Measurements from ENCODE around the gene FCHO1. TPM values are rescaled to one million over a fixed set of nuclear protein-coding genes. Genes with fewer than 3 reads are reported as not detected.

The FCHO1 gene
- total and polyA plus RNA-seq, 2 donors (not counting 3 experiments of a cell fraction or from before 2014, with no cell fraction given): 0.66 to 1.6 TPM

DNA sequence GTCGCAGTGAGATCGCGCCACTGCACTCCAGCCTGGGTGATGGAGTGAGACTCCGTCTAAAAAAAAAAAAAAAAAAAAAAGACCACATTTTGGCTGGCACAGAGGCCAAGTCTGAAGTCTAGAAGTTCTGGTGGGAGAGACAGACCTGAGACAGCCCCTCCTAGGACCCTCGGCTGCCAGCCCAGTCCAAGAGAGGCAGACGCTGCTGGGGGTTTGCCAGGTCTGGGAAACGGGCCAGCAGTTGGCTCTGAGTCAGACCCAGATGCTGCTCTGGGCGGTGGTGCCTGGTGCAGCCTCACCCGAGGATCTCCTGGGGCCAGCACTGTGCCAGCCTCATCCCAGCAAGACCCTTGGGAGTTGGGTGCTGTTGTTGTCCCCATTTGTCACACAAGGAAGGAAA is 5.8 kb downstream of the FCHO1 start:
- BruUV-seq (replicated peaks): no TSS peak
- Histone ChIP-seq H3K4me3 (replicated peaks in 1 of 3; ENCODE audit: insufficient read depth in 1 of 3, low read depth in 1 of 3, low read length in 3 of 3) (no peak overlapping the region), H4K20me1 (replicated peaks; ENCODE audit: control insufficient read depth, extremely low read depth, insufficient read depth, low read length) (no peaks in the 10 kb centered on the region), H3K9me3 (replicated peaks; ENCODE audit: control insufficient read depth, insufficient read depth, low read length) (no peaks in the 10 kb centered on the region), H3K4me1 (ENCODE audit: control insufficient read depth, extremely low read depth, insufficient read depth, low read length) (peaks cover 3% of the 10 kb centered on the region), H3K27ac (ENCODE audit: insufficient read depth, low read depth, low read length) (no peak overlapping the region), H3K9ac (replicated peaks; ENCODE audit: extremely low read depth, insufficient read depth, low read length) (no peak overlapping the region), H2AFZ (ENCODE audit: low read depth, low read length) (no peak overlapping the region), H3K79me2 (ENCODE audit: control insufficient read depth, insufficient read depth, low read length) (no peaks in the 10 kb centered on the region), H3K4me2 (ENCODE audit: insufficient read depth, low read length) (no peak overlapping the region), H3K27me3 (ENCODE audit: control insufficient read depth in 2 of 2, insufficient read depth in 2 of 2, low read length in 2 of 2) (no peaks in the 10 kb centered on the region), H3K9me1 (replicated peaks; ENCODE audit: control insufficient read depth, extremely low read depth, insufficient read depth, low read length) (no peaks in the 10 kb centered on the region), H3K36me3 (ENCODE audit: control insufficient read depth in 2 of 2, extremely low read depth in 1 of 2, insufficient read depth in 2 of 2, low read length in 2 of 2) (no peaks in the 10 kb centered on the region)
- dilution Hi-C loops (cut with MboI; ENCODE audit: extremely low pct_ligation_motif_present, low sequenced_read_pairs) (no loop called here), intact Hi-C loops (cut with micrococcal nuclease) (no loop called here)
- peak; percentile 68 for DNase-seq (ENCODE audit: low read depth, low spot score)
- CTCF ChIA-PET: interaction anchor here (0.7 to 1.6 kb wide), 3 partner anchors 10 to 41 kb away, joined by 3 to 7 read pairs (median 4); no protein-coding TSS in a partner anchor
- POLR2A ChIA-PET: no interaction called here
- FAIRE-seq: peak; percentile 65
- TF ChIP-seq JUN (IDR thresholded peaks at IDR 0.05; ENCODE audit: borderline replicate concordance, insufficient read depth, insufficient read length, low read depth) (no peak), GATA2 (IDR thresholded peaks at IDR 0.05; ENCODE audit: insufficient read depth, insufficient read length, low read depth, low read length) (no peak), POLR2AphosphoS5 (IDR thresholded peaks at IDR 0.05; ENCODE audit: insufficient read depth, low read depth, low read length) (no peak)
- TF ChIP-seq, protein P1, sequence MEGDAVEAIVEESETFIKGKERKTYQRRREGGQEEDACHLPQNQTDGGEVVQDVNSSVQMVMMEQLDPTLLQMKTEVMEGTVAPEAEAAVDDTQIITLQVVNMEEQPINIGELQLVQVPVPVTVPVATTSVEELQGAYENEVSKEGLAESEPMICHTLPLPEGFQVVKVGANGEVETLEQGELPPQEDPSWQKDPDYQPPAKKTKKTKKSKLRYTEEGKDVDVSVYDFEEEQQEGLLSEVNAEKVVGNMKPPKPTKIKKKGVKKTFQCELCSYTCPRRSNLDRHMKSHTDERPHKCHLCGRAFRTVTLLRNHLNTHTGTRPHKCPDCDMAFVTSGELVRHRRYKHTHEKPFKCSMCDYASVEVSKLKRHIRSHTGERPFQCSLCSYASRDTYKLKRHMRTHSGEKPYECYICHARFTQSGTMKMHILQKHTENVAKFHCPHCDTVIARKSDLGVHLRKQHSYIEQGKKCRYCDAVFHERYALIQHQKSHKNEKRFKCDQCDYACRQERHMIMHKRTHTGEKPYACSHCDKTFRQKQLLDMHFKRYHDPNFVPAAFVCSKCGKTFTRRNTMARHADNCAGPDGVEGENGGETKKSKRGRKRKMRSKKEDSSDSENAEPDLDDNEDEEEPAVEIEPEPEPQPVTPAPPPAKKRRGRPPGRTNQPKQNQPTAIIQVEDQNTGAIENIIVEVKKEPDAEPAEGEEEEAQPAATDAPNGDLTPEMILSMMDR (IDR thresholded peaks at IDR 0.05; ENCODE audit: extremely low read depth in 1 of 2, insufficient read depth in 1 of 2, low read depth in 1 of 2, low read length in 2 of 2): no peak
- TF ChIP-seq, protein P2, sequence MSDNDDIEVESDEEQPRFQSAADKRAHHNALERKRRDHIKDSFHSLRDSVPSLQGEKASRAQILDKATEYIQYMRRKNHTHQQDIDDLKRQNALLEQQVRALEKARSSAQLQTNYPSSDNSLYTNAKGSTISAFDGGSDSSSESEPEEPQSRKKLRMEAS (IDR thresholded peaks at IDR 0.05; ENCODE audit: insufficient read depth, insufficient read length): no peak

GRCh38 chr19:17758515-17758914 is 7.2 kb downstream of the FCHO1 start:
- DNase-seq (ENCODE audit: low read depth, low spot score) (no peak), FAIRE-seq (no peak)
- Histone ChIP-seq H3K9me1 (replicated peaks; ENCODE audit: control insufficient read depth, extremely low read depth, insufficient read depth, low read length) (no peaks in the 10 kb centered on the region), H3K9me3 (replicated peaks; ENCODE audit: control insufficient read depth, insufficient read depth, low read length) (no peaks in the 10 kb centered on the region), H3K79me2 (ENCODE audit: control insufficient read depth, insufficient read depth, low read length) (no peaks in the 10 kb centered on the region), H4K20me1 (replicated peaks; ENCODE audit: control insufficient read depth, extremely low read depth, insufficient read depth, low read length) (no peaks in the 10 kb centered on the region), H3K4me2 (ENCODE audit: insufficient read depth, low read length) (no peak overlapping the region), H3K36me3 (ENCODE audit: control insufficient read depth in 2 of 2, extremely low read depth in 1 of 2, insufficient read depth in 2 of 2, low read length in 2 of 2) (no peaks in the 10 kb centered on the region), H3K27me3 (ENCODE audit: control insufficient read depth in 2 of 2, insufficient read depth in 2 of 2, low read length in 2 of 2) (no peaks in the 10 kb centered on the region), H3K27ac (ENCODE audit: insufficient read depth, low read depth, low read length) (no peak overlapping the region), H3K9ac (replicated peaks; ENCODE audit: extremely low read depth, insufficient read depth, low read length) (no peak overlapping the region), H3K4me1 (ENCODE audit: control insufficient read depth, extremely low read depth, insufficient read depth, low read length) (peaks cover 3% of the 10 kb centered on the region), H3K4me3 (replicated peaks in 1 of 3; ENCODE audit: insufficient read depth in 1 of 3, low read depth in 1 of 3, low read length in 3 of 3) (no peak overlapping the region), H2AFZ (ENCODE audit: low read depth, low read length) (no peak overlapping the region)
- dilution Hi-C loops (cut with MboI; ENCODE audit: extremely low pct_ligation_motif_present, low sequenced_read_pairs) (no loop called here), intact Hi-C loops (cut with micrococcal nuclease) (no loop called here)
- TF ChIP-seq EZH2 (IDR thresholded peaks at IDR 0.05; ENCODE audit: borderline replicate concordance, low read depth, low read length, severe bottlenecking) (no peak), GATA2 (IDR thresholded peaks at IDR 0.05; ENCODE audit: insufficient read depth, insufficient read length, low read depth, low read length) (no peak), FOS (IDR thresholded peaks at IDR 0.05; ENCODE audit: borderline replicate concordance, insufficient read depth, low read length) (no peak), JUN (IDR thresholded peaks at IDR 0.05; ENCODE audit: borderline replicate concordance, insufficient read depth, insufficient read length, low read depth) (no peak), POLR2AphosphoS5 (IDR thresholded peaks at IDR 0.05; ENCODE audit: insufficient read depth, low read depth, low read length) (no peak), MYC (IDR thresholded peaks at IDR 0.05; ENCODE audit: low read depth, low read length) (no peak), POLR2A (IDR thresholded peaks at IDR 0.05; ENCODE audit: low read depth, low read length) (no peak)
- TF ChIP-seq, protein P2 (IDR thresholded peaks at IDR 0.05; ENCODE audit: insufficient read depth, insufficient read length): no peak
- TF ChIP-seq, protein P1 (IDR thresholded peaks at IDR 0.05; ENCODE audit: extremely low read depth in 1 of 2, insufficient read depth in 1 of 2, low read depth in 1 of 2, low read length in 2 of 2): no peak
- BruUV-seq (replicated peaks): no TSS peak
- POLR2A ChIA-PET: no interaction called here
- CTCF ChIA-PET: interaction anchor here (0.9 to 1.6 kb wide), 3 partner anchors 8 to 209 kb away, joined by 3 to 7 read pairs (median 4); no protein-coding TSS in a partner anchor
